Neuron (in vitro differentiated cells): ENCODE results near the gene PDPN.

ENCODE experiments used
- H2AFZ ChIP-seq: one replicate; pipeline ENCODE4 v1.6.1; 2013; ENCODE audit warnings: low read depth, mild to moderate bottlenecking, inconsistent platforms, low read length, moderate library complexity
- H3K27me3 ChIP-seq: one replicate; pipeline ENCODE4 v1.6.1; 2013; ENCODE audit warnings: low read length; ENCODE audit not compliant: insufficient read depth
- H3K36me3 ChIP-seq: one replicate; pipeline ENCODE4 v1.6.1; 2013; ENCODE audit warnings: low read length; ENCODE audit not compliant: insufficient read depth
- H3K4me1 ChIP-seq: one replicate; pipeline ENCODE4 v1.6.1; 2013; ENCODE audit warnings: low read length; ENCODE audit not compliant: insufficient read depth
- H3K4me3 ChIP-seq: 2 replicates; pipeline ENCODE4 v1.5.1; 2013; ENCODE audit warnings: mild to moderate bottlenecking, low read length, moderate library complexity
- H3K9me3 ChIP-seq: one replicate; pipeline ENCODE4 v1.6.1; 2013; ENCODE audit warnings: low read length

The PDPN gene

GRCh38 chr1:13628218-13628617 is 44.6 kb downstream of the PDPN start:
- Histone ChIP-seq H3K9me3 (peaks cover 6% of the 10 kb centered on the region), H3K27me3 (no peaks in the 10 kb centered on the region), H2AFZ (no peak overlapping the region), H3K36me3 (no peaks in the 10 kb centered on the region), H3K4me3 (no peak overlapping the region), H3K4me1 (no peaks in the 10 kb centered on the region)

GRCh38 chr1:13628711-13629110 is 45.1 kb downstream of the PDPN start:
- Histone ChIP-seq H3K27me3 (no peaks in the 10 kb centered on the region), H2AFZ (no peak overlapping the region), H3K36me3 (no peaks in the 10 kb centered on the region), H3K4me3 (no peak overlapping the region), H3K9me3 (peaks cover 6% of the 10 kb centered on the region), H3K4me1 (no peaks in the 10 kb centered on the region)

GRCh38 chr1:13642306-13643004 is 58.8 kb downstream of the PDPN start:
- Histone ChIP-seq H3K4me1 (no peaks in the 10 kb centered on the region), H3K4me3 (no peak overlapping the region), H3K9me3 (peaks cover 8% of the 10 kb centered on the region), H3K27me3 (no peaks in the 10 kb centered on the region), H2AFZ (no peak overlapping the region), H3K36me3 (no peaks in the 10 kb centered on the region)

- Histone ChIP-seq H3K9me3 (peaks cover 8% of the 10 kb centered on the region), H3K27me3 (no peaks in the 10 kb centered on the region), H2AFZ (no peak overlapping the region), H3K4me3 (no peak overlapping the region), H3K36me3 (no peaks in the 10 kb centered on the region), H3K4me1 (no peaks in the 10 kb centered on the region)
Observed at GRCh38 chr1:13643017-13643416, 59.4 kb downstream of the PDPN start.

GRCh38 chr1:13646521-13646920 is 62.9 kb downstream of the PDPN start:
- no peak overlapping the region for H2AFZ ChIP-seq

GRCh38 chr1:13651279-13651678 is 67.6 kb downstream of the PDPN start:
- Histone ChIP-seq H3K27me3 (no peaks in the 10 kb centered on the region), H3K9me3 (no peaks in the 10 kb centered on the region), H3K4me3 (no peak overlapping the region)

More at GRCh38 chr1:13646521-13646920, 62.9 kb downstream of the PDPN start:
- no peak overlapping the region for H3K4me3 ChIP-seq
- H3K27me3 ChIP-seq, result no peaks in the 10 kb centered on the region
- no peaks in the 10 kb centered on the region for H3K9me3 ChIP-seq
- H3K36me3 ChIP-seq, result no peaks in the 10 kb centered on the region
- no peaks in the 10 kb centered on the region for H3K4me1 ChIP-seq

GRCh38 chr1:13652238-13652637 is 68.6 kb downstream of the PDPN start:
- Histone ChIP-seq H3K27me3 (no peaks in the 10 kb centered on the region), H2AFZ (no peak overlapping the region), H3K9me3 (no peaks in the 10 kb centered on the region), H3K4me1 (no peaks in the 10 kb centered on the region), H3K4me3 (no peak overlapping the region), H3K36me3 (no peaks in the 10 kb centered on the region)

More at GRCh38 chr1:13651279-13651678, 67.6 kb downstream of the PDPN start:
- Histone ChIP-seq H3K4me1 (no peaks in the 10 kb centered on the region), H2AFZ (no peak overlapping the region), H3K36me3 (no peaks in the 10 kb centered on the region)

- no peaks in the 10 kb centered on the region for H3K4me1 ChIP-seq
Observed at GRCh38 chr1:13661539-13661938, 77.9 kb downstream of the PDPN start.

GRCh38 chr1:13662493-13662892 is 78.9 kb downstream of the PDPN start:
- no peak overlapping the region for H3K4me3 ChIP-seq
- no peaks in the 10 kb centered on the region for H3K4me1 ChIP-seq
- no peaks in the 10 kb centered on the region for H3K36me3 ChIP-seq
- no peaks in the 10 kb centered on the region for H3K27me3 ChIP-seq
- no peak overlapping the region for H2AFZ ChIP-seq
- H3K9me3 ChIP-seq, result no peaks in the 10 kb centered on the region

More at GRCh38 chr1:13661539-13661938, 77.9 kb downstream of the PDPN start:
- Histone ChIP-seq H3K4me3 (no peak overlapping the region), H3K36me3 (no peaks in the 10 kb centered on the region), H2AFZ (no peak overlapping the region), H3K9me3 (no peaks in the 10 kb centered on the region), H3K27me3 (no peaks in the 10 kb centered on the region)

GRCh38 chr1:13663969-13664368 is 80.3 kb downstream of the PDPN start:
- H2AFZ ChIP-seq, result no peak overlapping the region
- H3K9me3 ChIP-seq, result no peaks in the 10 kb centered on the region
- H3K4me1 ChIP-seq, result no peaks in the 10 kb centered on the region
- no peak overlapping the region for H3K4me3 ChIP-seq
- no peaks in the 10 kb centered on the region for H3K36me3 ChIP-seq
- H3K27me3 ChIP-seq, result no peaks in the 10 kb centered on the region

- Histone ChIP-seq H2AFZ (no peak overlapping the region), H3K4me3 (no peak overlapping the region), H3K9me3 (no peaks in the 10 kb centered on the region), H3K4me1 (no peaks in the 10 kb centered on the region), H3K36me3 (no peaks in the 10 kb centered on the region), H3K27me3 (no peaks in the 10 kb centered on the region)
Observed at GRCh38 chr1:13664451-13664850, 80.8 kb downstream of the PDPN start.

GRCh38 chr1:13666317-13666716 is 82.7 kb downstream of the PDPN start:
- no peak overlapping the region for H2AFZ ChIP-seq
- H3K9me3 ChIP-seq, result no peaks in the 10 kb centered on the region
- H3K27me3 ChIP-seq, result no peaks in the 10 kb centered on the region
- H3K36me3 ChIP-seq, result no peaks in the 10 kb centered on the region
- no peak overlapping the region for H3K4me3 ChIP-seq
- no peaks in the 10 kb centered on the region for H3K4me1 ChIP-seq
